GM19025 (cell line): ENCODE data around the gene TAPT1.
"Not testable (repeated sequence)": the region's sequence is repeated elsewhere in the genome, so short reads cannot be mapped to it uniquely, and the experiment has no call there.

Experiments used
- ATAC-seq: cut with Tn5 transposase; IDR thresholded peaks from one replicate; pipeline ENCODE4 v1.9.1; 2021; ENCODE audit warnings: mild to moderate bottlenecking, low read depth, moderate library complexity; ENCODE audit not compliant: unreplicated experiment

Gene TAPT1

GRCh38 chr4:16187455-16187854 lies 38.8 kb downstream of the TAPT1 start:
- ATAC-seq, result no peak

GRCh38 chr4:16186986-16187385 lies 39.3 kb downstream of the TAPT1 start:
- ATAC-seq, result no peak

- ATAC-seq, result no peak
These were observed 42.7 kb downstream of the TAPT1 start for GRCh38 chr4:16183604-16184003.

- no peak for ATAC-seq
These were observed 49.6 kb downstream of the TAPT1 start for GRCh38 chr4:16176621-16177020.

GRCh38 chr4:16171831-16172230 lies 54.4 kb downstream of the TAPT1 start:
- ATAC-seq, result no peak

- no peak for ATAC-seq
These were observed 56.8 kb downstream of the TAPT1 start for GRCh38 chr4:16169490-16169889.

- ATAC-seq, result no peak
These were observed 57.4 kb downstream of the TAPT1 start for GRCh38 chr4:16168710-16169388.

GRCh38 chr4:16168144-16168543 lies 58.1 kb downstream of the TAPT1 start:
- no peak for ATAC-seq

- no peak for ATAC-seq
These were observed 60.3 kb downstream of the TAPT1 start for GRCh38 chr4:16165931-16166330.

GRCh38 chr4:16162891-16163290 lies 63.4 kb downstream of the TAPT1 start:
- no peak for ATAC-seq

GRCh38 chr4:16161851-16162408 lies 64.3 kb downstream of the TAPT1 start:
- no peak for ATAC-seq

- ATAC-seq, result no peak
These were observed 65.8 kb downstream of the TAPT1 start for GRCh38 chr4:16160457-16160856.

GRCh38 chr4:16159286-16159685 lies 67.0 kb downstream of the TAPT1 start:
- no peak for ATAC-seq

GRCh38 chr4:16158504-16158852 lies 67.8 kb downstream of the TAPT1 start:
- ATAC-seq, result no peak

- no peak for ATAC-seq
These were observed 68.4 kb downstream of the TAPT1 start for GRCh38 chr4:16157609-16158503.

GRCh38 chr4:16155528-16156169 lies 70.6 kb downstream of the TAPT1 start:
- ATAC-seq, result no peak

GRCh38 chr4:16154451-16154850 lies 71.8 kb downstream of the TAPT1 start:
- no peak for ATAC-seq

- no peak for ATAC-seq
These were observed 75.6 kb downstream of the TAPT1 start for GRCh38 chr4:16150716-16151115.

GRCh38 chr4:16144913-16145312 lies 81.4 kb downstream of the TAPT1 start:
- ATAC-seq, result not testable (repeated sequence)

GRCh38 chr4:16142598-16143310 lies 83.5 kb downstream of the TAPT1 start:
- no peak for ATAC-seq

- ATAC-seq, result no peak
These were observed 85.4 kb downstream of the TAPT1 start for GRCh38 chr4:16140879-16141249.
